Prostate gland (tissue), 2 donors: ENCODE data around the gene SOX10.

Experiments
- POLR2A ChIP-seq: fragments of 450-650 bp; IDR thresholded peaks from one replicate; pipeline ENCODE4 v1.6.1; 2016; ENCODE audit warnings: antibody characterized with exemption, mild to moderate bottlenecking
- TF ChIP-seq, protein P1 (sequence below), 4 experiments: fragments of 200-600 bp in 2 of 4; fragments of 450-650 bp in 2 of 4; sonication (generic) in 2 of 4; IDR thresholded peaks; 1 replicate in 3 of 4; 2 replicates in 1 of 4; pipeline ENCODE4 v1.5.1; 2016 to 2019; ENCODE audit warnings: antibody characterized with exemption in 4 of 4, mild to moderate bottlenecking in 2 of 4, moderate library complexity in 2 of 4

DNA sequence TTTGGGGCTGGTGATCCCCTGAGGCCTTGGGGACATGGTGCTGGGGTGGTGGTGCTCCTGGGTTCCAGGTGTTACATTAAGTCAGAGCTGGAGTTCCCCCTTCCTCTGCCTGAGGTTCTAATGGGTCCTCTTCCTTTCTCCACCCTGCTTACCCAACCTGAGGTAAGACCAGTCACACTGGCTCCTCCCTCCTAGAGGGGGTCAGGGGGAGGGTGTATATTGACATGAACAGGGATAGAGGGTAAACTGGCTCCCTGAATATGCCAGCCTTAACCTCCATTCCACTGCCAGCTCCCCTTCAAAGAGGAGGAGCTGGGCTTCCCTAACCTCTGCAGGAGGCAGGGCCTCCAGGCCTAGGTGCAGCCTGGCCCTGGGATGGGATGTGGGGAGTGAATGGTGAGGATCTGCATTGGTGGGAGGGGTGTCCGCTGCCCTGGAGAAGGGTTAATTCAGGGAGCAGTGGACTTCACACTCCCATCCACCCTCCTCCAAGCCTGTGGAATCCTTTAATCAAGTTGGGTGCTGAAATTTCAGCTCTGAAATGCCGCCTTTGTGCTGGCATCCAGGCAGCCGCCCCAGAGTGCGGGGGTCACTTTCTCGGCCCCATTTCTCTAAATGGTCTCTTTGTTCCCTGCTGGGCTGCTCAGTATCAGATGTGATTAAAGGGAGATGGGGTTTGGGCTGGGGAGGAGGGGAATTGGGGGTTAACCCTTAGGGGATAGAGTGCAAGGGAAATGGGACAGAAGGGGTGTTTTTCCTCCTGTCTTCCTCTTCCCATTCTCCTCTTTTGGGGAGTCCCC is 15.7 kb downstream of the SOX10 start:
- TF ChIP-seq, protein P1, sequence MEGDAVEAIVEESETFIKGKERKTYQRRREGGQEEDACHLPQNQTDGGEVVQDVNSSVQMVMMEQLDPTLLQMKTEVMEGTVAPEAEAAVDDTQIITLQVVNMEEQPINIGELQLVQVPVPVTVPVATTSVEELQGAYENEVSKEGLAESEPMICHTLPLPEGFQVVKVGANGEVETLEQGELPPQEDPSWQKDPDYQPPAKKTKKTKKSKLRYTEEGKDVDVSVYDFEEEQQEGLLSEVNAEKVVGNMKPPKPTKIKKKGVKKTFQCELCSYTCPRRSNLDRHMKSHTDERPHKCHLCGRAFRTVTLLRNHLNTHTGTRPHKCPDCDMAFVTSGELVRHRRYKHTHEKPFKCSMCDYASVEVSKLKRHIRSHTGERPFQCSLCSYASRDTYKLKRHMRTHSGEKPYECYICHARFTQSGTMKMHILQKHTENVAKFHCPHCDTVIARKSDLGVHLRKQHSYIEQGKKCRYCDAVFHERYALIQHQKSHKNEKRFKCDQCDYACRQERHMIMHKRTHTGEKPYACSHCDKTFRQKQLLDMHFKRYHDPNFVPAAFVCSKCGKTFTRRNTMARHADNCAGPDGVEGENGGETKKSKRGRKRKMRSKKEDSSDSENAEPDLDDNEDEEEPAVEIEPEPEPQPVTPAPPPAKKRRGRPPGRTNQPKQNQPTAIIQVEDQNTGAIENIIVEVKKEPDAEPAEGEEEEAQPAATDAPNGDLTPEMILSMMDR (IDR thresholded peaks at IDR 0.05), result no peak
- no peak for TF ChIP-seq POLR2A
